Ectodermal cell (in vitro differentiated cells): ENCODE measurements around the gene KCNC1.

Source experiments
- H3K27ac ChIP-seq: 2 replicates; pipeline ENCODE4 v1.7.0; 2013; ENCODE audit warnings: mild to moderate bottlenecking, low read depth, low read length; ENCODE audit not compliant: insufficient read depth, poor library complexity, severe bottlenecking
- H3K27me3 ChIP-seq: 2 replicates; pipeline ENCODE4 v1.7.0; 2013; ENCODE audit warnings: mild to moderate bottlenecking, low read length; ENCODE audit not compliant: insufficient read depth, control insufficient read depth, poor library complexity, severe bottlenecking
- H3K36me3 ChIP-seq: one replicate; pipeline ENCODE4 v1.7.0; 2013; ENCODE audit warnings: low read length; ENCODE audit not compliant: control insufficient read depth, insufficient read depth
- H3K4me1 ChIP-seq: one replicate; pipeline ENCODE4 v1.7.0; 2013; ENCODE audit warnings: low read length; ENCODE audit not compliant: control insufficient read depth, insufficient read depth
- H3K4me3 ChIP-seq: 2 replicates; pipeline ENCODE4 v1.7.0; 2013; ENCODE audit warnings: low read depth, low read length, control low read depth; ENCODE audit not compliant: insufficient read depth
- H3K9me3 ChIP-seq: 2 replicates; pipeline ENCODE4 v1.7.0; 2013; ENCODE audit warnings: mild to moderate bottlenecking, low read length, moderate library complexity; ENCODE audit not compliant: control insufficient read depth
- WGBS, 2 experiments: methylation state at CpG; one replicate each; pipeline ENCODE4 v1.1.7; 2013; ENCODE audit warnings: missing lambda C conversion rate in 2 of 2; 5-methylcytosine and 5-hydroxymethylcytosine counted together

Gene KCNC1

DNA sequence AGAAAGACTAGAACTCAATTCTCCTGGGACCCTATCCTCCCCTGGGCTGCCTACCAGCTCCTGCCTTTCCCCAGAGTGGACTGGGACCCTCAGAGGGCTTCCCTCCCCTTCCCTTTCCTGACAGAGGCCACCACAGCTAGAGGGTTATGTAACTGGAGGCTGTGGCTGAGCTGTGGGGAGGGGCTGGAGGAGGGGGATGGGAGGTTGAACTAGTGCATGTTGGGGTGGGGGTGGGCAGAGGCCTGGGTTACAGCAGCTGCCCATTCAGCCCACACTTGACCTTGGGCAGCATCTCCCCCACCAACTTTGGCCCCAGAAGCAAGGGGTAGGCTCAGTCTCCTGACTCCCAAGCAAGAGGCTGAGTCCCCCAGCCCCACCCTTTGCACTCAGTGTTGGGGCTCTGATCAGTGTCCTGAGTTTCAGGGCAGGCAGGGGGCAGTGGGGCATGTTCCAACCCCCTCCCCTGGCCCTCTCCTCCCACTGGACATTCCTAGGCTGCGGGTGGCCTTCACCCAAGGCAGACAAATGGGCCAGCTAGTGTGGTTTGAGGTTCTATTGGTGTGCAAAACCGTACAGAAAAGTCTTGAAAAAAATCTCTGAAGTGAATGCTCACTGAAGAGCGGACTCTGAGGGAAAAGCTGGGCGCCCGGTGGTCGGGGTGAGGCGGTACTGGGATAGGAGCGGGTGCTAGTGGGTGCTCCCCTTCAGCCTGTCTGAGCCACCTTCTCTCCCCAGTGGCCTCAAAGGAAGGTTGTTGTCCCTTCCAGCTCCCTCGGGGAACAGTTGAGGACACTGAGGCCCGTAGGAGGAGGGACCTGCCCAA lies 3.8 kb downstream of the KCNC1 start:
- 58% methylated on average over 10 of the region's 10 CpGs for WGBS, 2 experiments
- Histone ChIP-seq H3K27ac (no peak overlapping the region), H3K4me1 (peaks cover 26% of the 10 kb centered on the region), H3K4me3 (peak overlapping the region; percentile 4), H3K27me3 (peaks cover 52% of the 10 kb centered on the region), H3K9me3 (no peaks in the 10 kb centered on the region), H3K36me3 (no peaks in the 10 kb centered on the region)

- Histone ChIP-seq H3K36me3 (no peaks in the 10 kb centered on the region), H3K9me3 (no peaks in the 10 kb centered on the region), H3K4me3 (no peak overlapping the region), H3K27me3 (peaks cover 42% of the 10 kb centered on the region), H3K27ac (no peak overlapping the region), H3K4me1 (peaks cover 26% of the 10 kb centered on the region)
- WGBS, 2 experiments = 78 to 83% methylated on average over 6 of the region's 6 CpGs
Observed at GRCh38 chr11:17739945-17740338, 5.4 kb downstream of the KCNC1 start.

GRCh38 chr11:17740649-17741235 lies 6.2 kb downstream of the KCNC1 start:
- peaks cover 26% of the 10 kb centered on the region for H3K4me1 ChIP-seq
- no peak overlapping the region for H3K27ac ChIP-seq
- no peaks in the 10 kb centered on the region for H3K36me3 ChIP-seq
- H3K4me3 ChIP-seq = no peak overlapping the region
- 84 to 86% methylated on average over 7 of the region's 7 CpGs for WGBS, 2 experiments
- peaks cover 34% of the 10 kb centered on the region for H3K27me3 ChIP-seq
- H3K9me3 ChIP-seq = no peaks in the 10 kb centered on the region

GRCh38 chr11:17741487-17741886 lies 6.9 kb downstream of the KCNC1 start:
- Histone ChIP-seq H3K4me1 (peaks cover 26% of the 10 kb centered on the region), H3K4me3 (no peak overlapping the region), H3K36me3 (no peaks in the 10 kb centered on the region), H3K9me3 (no peaks in the 10 kb centered on the region), H3K27me3 (peaks cover 26% of the 10 kb centered on the region), H3K27ac (no peak overlapping the region)
- 92 to 95% methylated on average over 10 of the region's 10 CpGs for WGBS, 2 experiments

GRCh38 chr11:17742019-17742418 lies 7.4 kb downstream of the KCNC1 start:
- 89 to 93% methylated on average over 5 of the region's 5 CpGs for whole genome bisulfite sequencing, 2 experiments
- Histone ChIP-seq H3K27ac (no peak overlapping the region), H3K9me3 (no peaks in the 10 kb centered on the region), H3K4me3 (no peak overlapping the region), H3K36me3 (no peaks in the 10 kb centered on the region), H3K4me1 (peaks cover 26% of the 10 kb centered on the region), H3K27me3 (peaks cover 21% of the 10 kb centered on the region)

GRCh38 chr11:17743026-17743807 lies 8.6 kb downstream of the KCNC1 start:
- H3K36me3 ChIP-seq = no peaks in the 10 kb centered on the region
- H3K4me3 ChIP-seq = no peak overlapping the region
- no peaks in the 10 kb centered on the region for H3K9me3 ChIP-seq
- H3K27me3 ChIP-seq = peaks cover 11% of the 10 kb centered on the region
- WGBS, 2 experiments = 91 to 92% methylated on average over 13 of the region's 13 CpGs
- no peak overlapping the region for H3K27ac ChIP-seq
- H3K4me1 ChIP-seq = peaks cover 14% of the 10 kb centered on the region

DNA sequence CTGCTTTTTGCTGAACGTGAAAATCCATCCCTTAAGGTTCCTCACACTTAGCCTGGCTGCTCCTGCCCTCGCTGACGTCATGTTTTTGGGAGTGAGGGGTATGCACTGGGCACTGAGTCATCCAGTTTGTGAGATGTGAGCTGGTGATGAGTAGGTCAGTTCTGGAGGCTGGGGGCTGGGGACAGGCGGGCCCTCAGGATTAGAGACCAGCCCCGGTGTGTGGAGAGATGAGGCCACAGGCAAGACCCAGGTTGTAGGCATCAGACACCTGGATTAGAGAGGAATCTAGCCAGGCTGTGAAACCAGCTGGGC lies 9.2 kb downstream of the KCNC1 start:
- Histone ChIP-seq H3K27me3 (peaks cover 6% of the 10 kb centered on the region), H3K4me3 (no peak overlapping the region), H3K36me3 (no peaks in the 10 kb centered on the region), H3K9me3 (no peaks in the 10 kb centered on the region), H3K27ac (no peak overlapping the region), H3K4me1 (peaks cover 9% of the 10 kb centered on the region)
- WGBS, 2 experiments = 81 to 82% methylated on average over 5 of the region's 5 CpGs

- Histone ChIP-seq H3K9me3 (no peaks in the 10 kb centered on the region), H3K4me3 (no peak overlapping the region), H3K36me3 (no peaks in the 10 kb centered on the region), H3K4me1 (peaks cover 6% of the 10 kb centered on the region), H3K27me3 (peaks cover 6% of the 10 kb centered on the region), H3K27ac (no peak overlapping the region)
- 80 to 87% methylated on average over 10 of the region's 10 CpGs for WGBS, 2 experiments
Observed at GRCh38 chr11:17744151-17744940, 9.8 kb downstream of the KCNC1 start.

GRCh38 chr11:17745023-17745772 lies 10.6 kb downstream of the KCNC1 start:
- Histone ChIP-seq H3K4me3 (no peak overlapping the region), H3K36me3 (no peaks in the 10 kb centered on the region), H3K27ac (no peak overlapping the region), H3K4me1 (no peaks in the 10 kb centered on the region), H3K27me3 (no peaks in the 10 kb centered on the region), H3K9me3 (no peaks in the 10 kb centered on the region)
- 89 to 91% methylated on average over 20 of the region's 20 CpGs for WGBS, 2 experiments
